BLaER1 treated with 17β-estradiol and CSF1 and Interleukin-3, amounts not matched to agents 10 nM and 100 nM (cell line): ENCODE results near the gene HOXA1.
A peak's percentile ranks its signal among the peaks of the same experiment; 100 is the strongest.

Experiments
- H3K27ac ChIP-seq, 11 experiments: shearing (Covaris generic); formaldehyde crosslinking; 2 replicates each; pipeline ENCODE4 v1.8.1; 2022
- H3K27me3 ChIP-seq, 11 experiments: shearing (Covaris generic); formaldehyde crosslinking; 2 replicates each; pipeline ENCODE4 v1.8.1; 2022
- H3K36me3 ChIP-seq, 11 experiments: shearing (Covaris generic); formaldehyde crosslinking; 2 replicates each; pipeline ENCODE4 v1.8.1; 2022
- H3K4me1 ChIP-seq, 10 experiments: shearing (Covaris generic); formaldehyde crosslinking; 2 replicates each; pipeline ENCODE4 v1.8.1; 2022
- H3K4me2 ChIP-seq, 11 experiments: shearing (Covaris generic); formaldehyde crosslinking; 2 replicates each; pipeline ENCODE4 v1.8.1; 2022
- H3K4me3 ChIP-seq, 10 experiments: shearing (Covaris generic); formaldehyde crosslinking; 2 replicates each; pipeline ENCODE4 v1.8.1; 2022
- H3K9ac ChIP-seq, 11 experiments: shearing (Covaris generic); formaldehyde crosslinking; 2 replicates each; pipeline ENCODE4 v1.8.1; 2022
- H3K9me3 ChIP-seq, 11 experiments: shearing (Covaris generic); formaldehyde crosslinking; replicated peaks in 1 of 11; 2 replicates each; pipeline ENCODE4 v1.8.1; 2022
- H4K20me1 ChIP-seq, 11 experiments: shearing (Covaris generic); formaldehyde crosslinking; 2 replicates each; pipeline ENCODE4 v1.8.1; 2022
- Cebpa-rat ChIP-seq, 11 experiments: shearing (Covaris generic); IDR thresholded peaks; 2 replicates each; pipeline ENCODE4 v1.8.1; 2022

The HOXA1 gene

DNA sequence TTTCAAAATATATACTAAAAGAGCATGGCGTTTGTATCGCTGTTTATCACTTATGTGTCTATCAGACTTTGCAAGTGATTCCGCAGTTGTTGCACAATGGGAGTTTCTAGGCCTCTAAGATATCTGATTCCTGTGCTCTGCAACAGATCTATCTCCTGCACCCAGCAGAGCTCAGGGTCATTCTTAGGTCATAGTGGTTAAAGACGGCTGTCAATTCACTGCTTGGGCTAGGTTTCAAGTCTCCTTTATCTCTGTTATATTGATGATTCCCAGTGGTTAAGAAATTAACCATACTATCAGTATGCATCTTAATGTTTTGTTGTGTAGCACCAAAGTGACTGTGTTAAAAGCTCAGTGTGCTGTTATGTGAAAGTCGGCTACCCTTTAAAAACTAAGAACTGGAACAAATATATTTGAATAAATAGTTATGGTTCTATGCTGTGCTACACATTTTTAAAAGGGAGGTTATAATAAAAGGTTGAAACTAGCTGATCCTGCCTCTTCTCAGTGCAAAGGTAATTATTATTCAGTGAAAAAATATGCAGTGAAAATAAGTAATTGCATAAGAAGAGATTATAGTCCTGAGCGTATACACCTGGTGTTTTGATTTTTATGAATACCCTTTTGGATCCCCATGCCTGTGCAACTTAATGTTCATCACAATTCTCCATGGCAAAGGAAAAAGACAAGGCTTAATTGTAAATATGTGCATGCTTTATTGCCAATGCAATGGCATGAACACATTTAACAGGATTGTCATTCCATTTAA lies 24.0 kb downstream of the HOXA1 start:
- Histone ChIP-seq H3K27me3 (no peaks in the 10 kb centered on the region), H3K9ac (no peak overlapping the region), H4K20me1 (no peaks in the 10 kb centered on the region), H3K4me3 (no peak overlapping the region), H3K9me3 (peaks cover 6 to 19% (median 9%) of the 10 kb centered on the region in 11 experiments; a peak in 15 of 22 replicates), H3K36me3 (no peaks in the 10 kb centered on the region), H3K27ac (no peak overlapping the region), H3K4me2 (no peak overlapping the region), H3K4me1 (peaks cover 0 to 7% (median 0%) of the 10 kb centered on the region in 10 experiments; a peak in 1 of 20 replicates)
- TF ChIP-seq Cebpa-rat (IDR thresholded peaks at IDR 0.05): no peak

DNA sequence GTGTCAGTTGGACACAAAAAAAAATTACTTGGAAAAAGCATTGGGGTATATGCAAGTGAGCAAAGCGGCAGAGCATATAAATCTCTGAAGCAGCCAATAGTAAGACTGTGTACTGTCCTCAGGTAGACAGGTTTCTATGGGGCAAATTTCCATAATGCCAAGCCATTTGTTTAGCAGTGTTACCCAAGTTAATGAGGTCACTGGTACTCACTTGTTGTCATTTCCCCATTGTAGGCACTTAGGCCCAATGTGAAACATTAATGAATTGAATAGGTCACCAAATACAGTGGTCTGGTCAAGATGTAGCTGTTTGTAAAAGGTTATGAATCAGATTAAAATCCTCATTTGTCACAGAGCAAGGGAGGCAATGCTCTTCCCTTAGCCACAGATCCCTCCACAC lies 27.5 kb downstream of the HOXA1 start:
- Histone ChIP-seq H3K27me3 (no peaks in the 10 kb centered on the region), H3K9me3 (peaks cover 0 to 12% (median 0%) of the 10 kb centered on the region in 11 experiments; a peak in 1 of 22 replicates), H3K4me3 (no peak overlapping the region), H3K36me3 (no peaks in the 10 kb centered on the region), H3K9ac (no peak overlapping the region), H4K20me1 (no peaks in the 10 kb centered on the region), H3K4me1 (peaks cover 0 to 29% (median 11%) of the 10 kb centered on the region in 10 experiments; a peak in 11 of 20 replicates), H3K4me2 (no peak overlapping the region), H3K27ac (no peak overlapping the region)
- TF ChIP-seq Cebpa-rat (IDR thresholded peaks at IDR 0.05): no peak

DNA sequence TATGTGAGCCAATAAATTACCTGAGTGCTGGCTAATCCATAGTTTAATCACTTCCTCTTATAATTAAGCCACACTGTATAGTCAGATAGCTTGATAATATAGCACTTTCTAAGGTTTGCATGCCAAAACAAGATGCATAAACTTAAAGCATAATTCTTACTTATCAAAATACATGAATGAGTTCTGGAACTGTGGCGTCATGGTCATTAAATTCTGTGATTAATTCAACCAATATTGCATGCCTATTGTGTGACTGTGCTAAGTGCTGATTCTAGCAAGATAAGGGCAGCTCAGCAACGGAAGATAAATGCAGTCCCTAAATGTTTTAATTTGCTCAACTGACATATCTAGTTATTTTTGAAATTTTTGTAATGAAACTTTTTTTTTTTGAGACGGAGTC lies 29.7 kb downstream of the HOXA1 start:
- Histone ChIP-seq H3K27ac (no peak overlapping the region), H3K27me3 (no peaks in the 10 kb centered on the region), H4K20me1 (no peaks in the 10 kb centered on the region), H3K4me3 (no peak overlapping the region), H3K9me3 (peaks cover 0 to 14% (median 0%) of the 10 kb centered on the region in 11 experiments; a peak in 1 of 22 replicates), H3K36me3 (no peaks in the 10 kb centered on the region), H3K9ac (no peak overlapping the region), H3K4me2 (no peak overlapping the region), H3K4me1 (peaks cover 0 to 29% (median 11%) of the 10 kb centered on the region in 10 experiments; a peak in 11 of 20 replicates)
- TF ChIP-seq Cebpa-rat (IDR thresholded peaks at IDR 0.05): no peak

DNA sequence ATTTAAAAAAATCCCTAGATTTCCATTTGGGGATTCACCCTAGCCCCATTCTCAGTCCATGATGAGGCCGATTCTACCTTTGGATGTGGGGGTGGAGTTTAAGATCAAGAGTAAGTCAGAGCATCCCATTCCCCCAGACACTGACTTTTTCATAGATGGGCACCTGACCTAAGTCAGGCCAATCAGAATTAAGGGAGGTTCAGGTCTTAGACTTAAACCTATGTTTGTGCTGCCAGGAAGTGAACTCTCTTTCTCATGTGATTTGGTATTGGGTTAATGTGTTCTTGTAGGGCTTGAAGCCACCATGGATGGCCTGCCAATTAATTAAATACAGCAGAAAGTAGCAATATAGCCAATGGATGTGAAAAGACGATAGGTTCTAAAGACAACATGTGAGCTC lies 30.1 kb downstream of the HOXA1 start:
- Histone ChIP-seq H3K9ac (no peak overlapping the region), H3K27me3 (no peaks in the 10 kb centered on the region), H3K9me3 (peaks cover 0 to 14% (median 0%) of the 10 kb centered on the region in 11 experiments; a peak in 1 of 22 replicates), H3K4me2 (no peak overlapping the region), H3K4me3 (no peak overlapping the region), H3K27ac (no peak overlapping the region), H3K4me1 (peaks cover 0 to 29% (median 11%) of the 10 kb centered on the region in 10 experiments; a peak in 11 of 20 replicates), H3K36me3 (no peaks in the 10 kb centered on the region), H4K20me1 (no peaks in the 10 kb centered on the region)
- no peak for TF ChIP-seq Cebpa-rat (IDR thresholded peaks at IDR 0.05)

DNA sequence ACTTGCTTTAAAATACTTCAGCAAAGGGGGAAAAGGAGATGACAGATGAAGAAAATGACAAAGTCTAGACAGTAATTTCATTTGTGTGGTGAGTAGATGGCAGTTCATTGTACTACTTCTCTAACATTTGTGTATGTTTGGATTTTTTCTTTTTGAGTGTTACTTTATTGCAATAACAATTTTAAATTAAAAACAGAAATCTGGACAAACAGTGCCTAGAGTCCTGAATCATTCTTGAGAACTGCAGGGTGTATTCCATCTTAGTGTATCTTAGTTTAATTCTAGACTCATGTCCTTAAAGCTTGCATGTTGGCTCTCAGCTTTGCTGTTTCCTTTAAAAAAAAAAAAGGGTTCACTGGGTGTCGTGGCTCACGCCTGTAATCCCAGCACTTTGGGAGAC lies 31.1 kb downstream of the HOXA1 start:
- Histone ChIP-seq H3K9me3 (peaks cover 0 to 14% (median 0%) of the 10 kb centered on the region in 11 experiments; a peak in 1 of 22 replicates), H3K4me2 (peak overlapping the region in 7 of 11 experiments; percentile 0 to 45 (median 24); a peak in 8 of 22 replicates), H3K4me3 (no peak overlapping the region), H3K27me3 (no peaks in the 10 kb centered on the region), H3K9ac (no peak overlapping the region), H3K4me1 (peaks cover 0 to 29% (median 11%) of the 10 kb centered on the region in 10 experiments; a peak in 11 of 20 replicates), H3K36me3 (no peaks in the 10 kb centered on the region), H4K20me1 (no peaks in the 10 kb centered on the region), H3K27ac (0 out of 22 replicates have a peak overlapping the region, but pooled peaks of 1 of the 11 experiments have one; percentile 26)
- TF ChIP-seq Cebpa-rat (IDR thresholded peaks at IDR 0.05): no peak

DNA sequence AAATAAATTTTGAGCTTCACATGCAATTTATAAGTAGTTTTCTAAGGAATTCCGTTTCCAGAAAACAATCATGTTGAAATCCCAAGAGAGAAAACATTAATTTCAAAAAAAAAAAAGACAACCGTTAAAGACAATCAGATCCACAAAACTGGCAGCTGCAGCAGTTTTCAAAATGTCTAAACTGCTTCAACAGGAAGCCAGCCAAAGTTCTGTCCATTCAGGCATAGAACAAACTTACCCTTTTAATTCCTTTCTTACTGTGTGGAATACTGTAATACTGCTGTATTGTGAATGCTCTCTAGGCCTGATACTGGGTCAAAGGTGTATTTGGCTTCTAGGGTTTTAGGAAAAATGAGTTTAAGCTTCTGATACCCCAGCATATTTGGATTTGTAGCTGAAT lies 31.6 kb downstream of the HOXA1 start:
- Histone ChIP-seq H3K4me2 (peak overlapping the region in 7 of 11 experiments; percentile 0 to 45 (median 24); a peak in 8 of 22 replicates), H3K27ac (0 out of 22 replicates have a peak overlapping the region, but pooled peaks of 1 of the 11 experiments have one; percentile 26), H3K9ac (no peak overlapping the region), H3K36me3 (no peaks in the 10 kb centered on the region), H3K4me3 (no peak overlapping the region), H3K27me3 (no peaks in the 10 kb centered on the region), H3K9me3 (peaks cover 0 to 14% (median 0%) of the 10 kb centered on the region in 11 experiments; a peak in 1 of 22 replicates), H4K20me1 (no peaks in the 10 kb centered on the region), H3K4me1 (peaks cover 0 to 29% (median 11%) of the 10 kb centered on the region in 10 experiments; a peak in 11 of 20 replicates)
- TF ChIP-seq Cebpa-rat (IDR thresholded peaks at IDR 0.05): no peak

DNA sequence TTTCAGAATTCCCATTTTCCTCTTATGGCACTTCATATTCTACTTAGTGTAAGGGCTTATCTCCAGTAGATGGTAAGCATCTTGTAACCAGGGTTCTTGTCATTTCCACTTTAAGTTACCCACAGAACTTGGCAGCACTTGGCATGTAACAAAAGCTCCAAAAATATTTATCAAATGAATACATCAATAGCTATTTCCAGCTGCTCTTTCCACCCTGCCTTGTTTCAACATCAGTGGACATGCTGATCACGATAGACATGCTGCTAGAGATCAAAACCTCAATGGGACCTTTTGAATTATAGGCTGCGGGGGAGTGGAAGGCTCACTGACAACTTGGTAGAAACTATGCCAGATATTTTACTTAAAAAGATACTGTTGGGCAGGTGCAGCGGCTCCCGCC lies 32.9 kb downstream of the HOXA1 start:
- no peaks in the 10 kb centered on the region for H4K20me1 ChIP-seq
- H3K4me1 ChIP-seq: peaks cover 0 to 29% (median 11%) of the 10 kb centered on the region in 10 experiments; a peak in 11 of 20 replicates
- H3K36me3 ChIP-seq: no peaks in the 10 kb centered on the region
- peaks cover 0 to 14% (median 0%) of the 10 kb centered on the region in 11 experiments; a peak in 1 of 22 replicates for H3K9me3 ChIP-seq
- no peak overlapping the region for H3K27ac ChIP-seq
- TF ChIP-seq Cebpa-rat (IDR thresholded peaks at IDR 0.05): no peak
- no peak overlapping the region for H3K4me3 ChIP-seq
- no peak overlapping the region for H3K4me2 ChIP-seq
- no peak overlapping the region for H3K9ac ChIP-seq
- no peaks in the 10 kb centered on the region for H3K27me3 ChIP-seq

DNA sequence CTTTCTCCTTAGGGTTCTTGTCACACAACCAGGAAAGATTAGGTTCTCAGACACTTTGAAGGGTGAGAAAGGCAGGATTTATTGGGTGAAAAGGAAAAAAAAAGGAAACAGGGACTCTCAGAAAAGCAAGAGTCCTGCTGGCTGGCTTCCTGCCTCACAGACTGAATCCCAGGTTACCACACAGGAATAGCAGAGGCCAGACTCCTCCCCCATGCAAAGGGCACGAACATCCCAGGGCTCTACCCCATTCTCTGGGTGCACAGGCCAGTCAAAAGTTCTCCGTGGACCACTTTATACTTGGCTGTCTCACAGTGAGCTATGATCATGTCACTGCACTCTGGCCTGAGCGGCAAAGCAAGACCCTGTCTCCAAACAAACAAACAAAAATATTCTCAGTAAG lies 42.6 kb downstream of the HOXA1 start:
- Histone ChIP-seq H3K27ac (no peak overlapping the region), H3K4me1 (no peaks in the 10 kb centered on the region), H4K20me1 (no peaks in the 10 kb centered on the region), H3K9me3 (peaks cover 0 to 7% (median 0%) of the 10 kb centered on the region in 11 experiments; a peak in 5 of 22 replicates), H3K9ac (no peak overlapping the region), H3K36me3 (no peaks in the 10 kb centered on the region), H3K4me2 (no peak overlapping the region), H3K4me3 (no peak overlapping the region), H3K27me3 (no peaks in the 10 kb centered on the region)
- no peak for TF ChIP-seq Cebpa-rat (IDR thresholded peaks at IDR 0.05)

DNA sequence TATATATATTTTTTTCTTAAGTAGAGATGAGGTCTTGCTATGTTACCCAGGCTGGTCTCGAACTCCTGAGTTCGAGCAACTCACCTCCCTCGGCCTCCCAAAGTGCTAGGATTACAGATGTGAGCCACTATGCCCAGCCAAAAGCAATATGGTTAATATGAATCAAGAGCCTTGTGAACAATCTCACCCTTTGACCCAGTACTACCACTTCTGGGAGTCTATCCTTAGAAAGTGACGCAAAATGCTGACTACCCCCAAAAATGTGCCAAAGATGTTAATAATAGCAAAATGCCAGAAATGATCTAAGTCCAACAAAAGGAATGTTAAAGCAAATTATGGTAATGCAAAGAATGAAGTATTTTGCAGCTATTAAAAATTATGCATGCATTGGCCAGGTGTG lies 44.3 kb downstream of the HOXA1 start:
- H3K4me1 ChIP-seq: peaks cover 0 to 9% (median 0%) of the 10 kb centered on the region in 10 experiments; a peak in 3 of 20 replicates
- no peak overlapping the region for H3K4me3 ChIP-seq
- H3K27me3 ChIP-seq: no peaks in the 10 kb centered on the region
- no peaks in the 10 kb centered on the region for H3K36me3 ChIP-seq
- H3K9me3 ChIP-seq: peaks cover 0 to 11% (median 0%) of the 10 kb centered on the region in 11 experiments; a peak in 5 of 22 replicates
- H3K27ac ChIP-seq: no peak overlapping the region
- no peaks in the 10 kb centered on the region for H4K20me1 ChIP-seq
- no peak overlapping the region for H3K9ac ChIP-seq
- TF ChIP-seq Cebpa-rat (IDR thresholded peaks at IDR 0.05): no peak
- no peak overlapping the region for H3K4me2 ChIP-seq
